Panc1 (cell line): ENCODE measurements around the gene NLRP14. TPM values are rescaled to one million over a fixed set of nuclear protein-coding genes. Genes with fewer than 3 reads are reported as not detected.

Experiments
- ATAC-seq: fragments of 200-7000 bp; cut with Tn5 transposase; 2 replicates; pipeline ENCODE4 v1.9.1; 2020; ENCODE audit warnings: mild to moderate bottlenecking, moderate library complexity
- BruUV-seq: library from RNA; stranded (reverse); fragments of 400-500 nt; replicated peaks from 2 replicates; lab custom pipeline; 2021; lab: Mats Ljungman, UMichigan
- CTCF ChIA-PET: fragments of 300-600 bp; sonication (Branson Sonifier 250); formaldehyde crosslinking; loops from one replicate; lab custom pipeline; 2022; ENCODE audit warnings: antibody characterized with exemption; lab: Charles Lee
- POLR2A ChIA-PET: fragments of 300-600 bp; sonication (Branson Sonifier 250); formaldehyde crosslinking; loops from one replicate; lab custom pipeline; 2022; ENCODE audit warnings: antibody characterized with exemption; lab: Charles Lee
- DNase-seq: peaks from one replicate; pipeline ENCODE4 v3.0.0-alpha.2; 2010; ENCODE audit warnings: low read depth, low spot score
- H3K27ac ChIP-seq: 2 replicates; pipeline ENCODE4 v1.5.1; 2011; ENCODE audit warnings: mild to moderate bottlenecking, low read length, inconsistent platforms
- H3K27me3 ChIP-seq: fragments of 200-500 bp; sonication (Bioruptor generic); 2 replicates; pipeline ENCODE4 v1.6.0; 2014; ENCODE audit warnings: low read length, inconsistent platforms; ENCODE audit not compliant: control insufficient read depth, insufficient read depth
- H3K36me3 ChIP-seq: fragments of 200-500 bp; sonication (Bioruptor generic); 2 replicates; pipeline ENCODE4 v1.5.1; 2014; ENCODE audit warnings: inconsistent platforms, mild to moderate bottlenecking, low read length, moderate library complexity; ENCODE audit not compliant: control insufficient read depth, insufficient read depth
- H3K4me1 ChIP-seq: 2 replicates; pipeline ENCODE4 v1.5.1; 2011; ENCODE audit warnings: inconsistent platforms, mild to moderate bottlenecking, low read length, moderate library complexity; ENCODE audit not compliant: control insufficient read depth, insufficient read depth
- H3K4me3 ChIP-seq, 2 experiments: 2 replicates each; pipeline ENCODE4 v1.5.1; 2011 to 2012; ENCODE audit warnings: low read depth in 2 of 2, low read length in 2 of 2, mild to moderate bottlenecking in 2 of 2, inconsistent platforms in 1 of 2, moderate library complexity in 1 of 2
- H3K9me3 ChIP-seq: fragments of 200-500 bp; sonication (Bioruptor generic); 2 replicates; pipeline ENCODE4 v1.5.1; 2014; ENCODE audit warnings: low read depth, mild to moderate bottlenecking, inconsistent platforms, low read length, moderate library complexity; ENCODE audit not compliant: control insufficient read depth, insufficient read depth
- CTCF ChIP-seq: fragments of 450-650 bp; IDR thresholded peaks from 2 replicates; pipeline ENCODE4 v1.5.1; 2017; ENCODE audit warnings: mild to moderate bottlenecking
- POLR2AphosphoS5 ChIP-seq: IDR thresholded peaks from 2 replicates; pipeline ENCODE4 v1.6.1; 2012; ENCODE audit warnings: mild to moderate bottlenecking, low read depth, low read length, moderate library complexity
- REST ChIP-seq, 2 experiments: IDR thresholded peaks; 2 replicates each; pipeline ENCODE4 v1.6.1; 2011 to 2012; ENCODE audit warnings: low read depth in 2 of 2, control low read depth in 1 of 2, low read length in 1 of 2, mild to moderate bottlenecking in 1 of 2, moderate library complexity in 1 of 2; ENCODE audit not compliant: insufficient read depth in 1 of 2
- SIN3A ChIP-seq: IDR thresholded peaks from 2 replicates; pipeline ENCODE4 v1.6.1; 2012; ENCODE audit warnings: low read depth, mild to moderate bottlenecking, low read length, moderate library complexity, borderline replicate concordance; ENCODE audit not compliant: insufficient read depth
- TCF7L2 ChIP-seq: IDR thresholded peaks from 2 replicates; pipeline ENCODE4 v1.6.1; 2011; ENCODE audit warnings: mild to moderate bottlenecking, low read depth, low read length, inconsistent platforms
- in situ Hi-C: cut with HindIII; loops from 2 replicates; pipeline ENCODE4 v1.10.0; 2016; ENCODE audit warnings: low sequenced_read_pairs, low pct_unique_long_range_greater_than_20kb
- intact Hi-C: fragments of 100-400 bp; cut with micrococcal nuclease; formaldehyde crosslinking; loops from one replicate; pipeline ENCODE4 v1.10.0; 2022; ENCODE audit not compliant: unreplicated experiment
- total RNA-seq: library from RNA; stranded (reverse); gene quantifications from one replicate; pipeline ENCODE4 v1.2.1, GENCODE V29; 2021; ENCODE audit not compliant: unreplicated experiment

The NLRP14 gene
- total RNA-seq, 1 experiment from 2014 or later: 0.08 TPM

- H3K4me1 ChIP-seq: no peaks in the 10 kb centered on the region
- no peak for TF ChIP-seq TCF7L2
- TF ChIP-seq CTCF: no peak
- TF ChIP-seq POLR2AphosphoS5: no peak
- no peak for TF ChIP-seq REST (IDR thresholded peaks at IDR 0.05; ENCODE audit: insufficient read depth in 1 of 2, low read depth in 2 of 2, low read length in 1 of 2)
- TF ChIP-seq SIN3A: no peak
- in situ Hi-C loops: no loop called here
- ATAC-seq (no peak), DNase-seq (no peak)
- no peaks in the 10 kb centered on the region for H3K9me3 ChIP-seq
- no peaks in the 10 kb centered on the region for H3K36me3 ChIP-seq
- POLR2A ChIA-PET: no interaction called here
- BruUV-seq: no TSS peak
- peaks cover 7% of the 10 kb centered on the region; the same call in 1 of the 2 replicates for H3K27me3 ChIP-seq
- no peak overlapping the region for H3K27ac ChIP-seq
- intact Hi-C loops: no loop called here
- CTCF ChIA-PET: no interaction called here
- H3K4me3 ChIP-seq: no peak overlapping the region
These were observed 59.4 kb downstream of the NLRP14 start for GRCh38 chr11:7079545-7080135.

GRCh38 chr11:7080900-7081299 lies 60.6 kb downstream of the NLRP14 start:
- Histone ChIP-seq H3K27ac (no peak overlapping the region), H3K9me3 (no peaks in the 10 kb centered on the region), H3K4me1 (no peaks in the 10 kb centered on the region), H3K27me3 (peaks cover 17% of the 10 kb centered on the region; the same call in 1 of the 2 replicates), H3K36me3 (no peaks in the 10 kb centered on the region), H3K4me3 (no peak overlapping the region)
- in situ Hi-C loops (no loop called here), intact Hi-C loops (no loop called here)
- no peak for DNase-seq
- CTCF ChIA-PET: no interaction called here
- no peak for ATAC-seq
- no TSS peak for BruUV-seq
- POLR2A ChIA-PET: no interaction called here
- TF ChIP-seq REST (IDR thresholded peaks at IDR 0.05; ENCODE audit: insufficient read depth in 1 of 2, low read depth in 2 of 2, low read length in 1 of 2) (no peak), TCF7L2 (no peak), SIN3A (no peak), POLR2AphosphoS5 (no peak), CTCF (no peak)
